Stimulated activated CD4-positive, alpha-beta T cell treated with anti-CD3 and anti-CD28 coated beads, TNF-alpha, amount 100 ng/mL, for 4 hours (primary cell): Measurements from ENCODE around the gene GALNT4.

Experiments
- DNase-seq, 3 experiments: peaks; one replicate each; pipeline ENCODE4 v3.0.0-alpha.2; 2020; ENCODE audit warnings: low read depth in 3 of 3

Gene GALNT4

DNA sequence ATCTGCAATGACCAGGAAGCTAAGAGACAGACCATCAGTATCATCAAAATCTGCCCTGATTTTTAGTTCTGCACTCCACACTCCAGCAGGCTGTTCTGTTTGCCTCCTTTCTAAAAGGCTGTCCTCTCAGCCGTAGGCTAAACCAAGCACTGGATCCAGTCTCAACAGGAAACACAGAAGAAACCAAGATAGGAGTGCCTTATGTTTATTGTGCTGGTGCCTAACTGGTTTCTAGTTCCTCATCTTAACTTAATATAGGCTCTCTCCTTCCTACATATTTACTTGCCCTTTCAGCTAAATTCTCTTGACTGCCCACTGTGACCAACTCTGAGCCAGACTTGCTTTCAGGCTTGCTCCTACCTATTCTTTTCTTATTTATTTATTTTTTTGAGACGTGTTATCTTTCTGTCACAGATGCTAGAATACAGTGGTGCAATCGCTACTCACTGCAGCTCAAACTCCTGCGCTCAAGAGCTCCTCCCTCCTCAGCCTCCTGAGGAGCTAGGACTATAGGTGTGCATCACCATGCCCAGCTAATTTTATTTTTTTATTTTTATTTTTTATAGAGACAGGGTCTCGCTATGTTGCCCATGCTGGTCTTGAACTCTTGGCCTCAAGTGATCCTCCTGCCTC lies 30.8 kb downstream of the GALNT4 start:
- no peak for DNase-seq

DNA sequence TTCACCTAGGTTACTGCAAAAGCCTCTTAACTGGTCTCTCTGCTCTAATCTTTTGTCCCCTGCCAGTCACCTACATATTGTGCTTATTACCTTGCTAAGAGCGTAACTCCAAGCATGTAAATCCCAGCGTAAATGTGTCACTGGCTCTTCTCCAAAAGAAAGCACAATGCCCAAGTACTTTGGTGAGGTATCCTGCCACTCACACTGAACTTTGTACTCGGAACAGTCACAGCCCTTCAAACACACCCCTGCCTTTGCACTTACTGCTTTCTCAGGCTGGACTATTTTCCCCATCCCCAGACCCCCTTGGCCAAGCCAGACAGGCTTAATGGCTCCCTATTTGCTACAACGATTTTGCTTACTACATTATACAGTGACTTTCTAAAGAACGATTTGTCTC lies 31.7 kb downstream of the GALNT4 start:
- DNase-seq = no peak

DNA sequence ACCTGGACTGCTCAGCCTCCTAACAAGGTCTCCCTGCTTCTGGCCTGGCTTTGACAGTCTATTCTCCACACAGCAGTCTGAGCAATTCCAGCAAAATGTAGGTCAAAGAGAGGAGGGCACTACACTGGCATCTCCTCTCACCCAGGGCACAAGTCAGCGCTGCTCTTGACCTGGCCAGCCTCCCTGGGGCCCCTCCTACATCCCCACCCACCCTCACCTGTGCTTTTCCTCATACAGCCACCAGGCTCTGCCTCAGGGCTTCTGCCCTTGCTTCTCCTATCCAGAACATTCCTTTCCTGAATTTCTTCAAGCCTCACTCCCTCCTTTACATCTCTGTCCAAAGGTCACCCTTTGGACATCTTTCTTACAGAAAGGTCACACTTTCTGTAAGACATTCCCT lies 33.7 kb downstream of the GALNT4 start:
- DNase-seq = no peak

DNA sequence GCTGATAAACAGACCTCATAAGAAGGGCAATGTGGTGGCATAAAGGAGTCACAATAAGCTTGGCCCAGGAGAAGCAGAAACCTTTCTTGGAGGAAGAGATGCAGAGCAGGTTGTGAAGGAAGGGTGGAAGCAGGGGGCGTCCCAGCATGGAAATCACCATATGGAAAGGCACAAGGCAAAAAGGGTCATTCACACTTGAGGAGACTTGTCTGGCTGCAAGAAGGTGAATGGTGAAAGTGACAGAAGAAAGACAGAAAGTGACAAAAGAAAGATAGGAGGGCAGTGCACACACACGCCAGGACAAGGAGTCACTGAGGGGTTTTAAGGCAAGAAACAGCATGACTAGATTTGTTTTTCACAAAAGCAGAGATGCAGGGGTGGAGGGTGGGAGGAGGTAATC lies 38.3 kb downstream of the GALNT4 start:
- DNase-seq = no peak

DNA sequence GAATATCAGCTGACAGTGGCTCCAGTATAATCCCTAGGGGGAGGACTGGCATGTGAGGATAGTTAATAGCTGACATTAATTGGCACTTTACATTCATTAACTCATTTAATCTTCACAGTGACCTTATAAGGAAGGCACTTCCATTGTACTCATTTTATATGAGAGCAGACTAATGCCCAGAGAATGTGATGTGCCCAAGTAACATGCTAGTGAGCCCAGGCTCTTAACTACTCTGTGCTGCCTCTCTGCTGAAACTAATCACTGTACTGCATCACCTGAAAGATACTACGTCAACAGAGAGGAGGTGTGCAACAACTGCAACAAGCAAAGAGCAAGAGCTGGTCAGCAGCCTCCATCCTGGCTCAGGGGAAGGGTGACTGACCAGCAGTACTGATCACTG lies 40.1 kb downstream of the GALNT4 start:
- no peak for DNase-seq

DNA sequence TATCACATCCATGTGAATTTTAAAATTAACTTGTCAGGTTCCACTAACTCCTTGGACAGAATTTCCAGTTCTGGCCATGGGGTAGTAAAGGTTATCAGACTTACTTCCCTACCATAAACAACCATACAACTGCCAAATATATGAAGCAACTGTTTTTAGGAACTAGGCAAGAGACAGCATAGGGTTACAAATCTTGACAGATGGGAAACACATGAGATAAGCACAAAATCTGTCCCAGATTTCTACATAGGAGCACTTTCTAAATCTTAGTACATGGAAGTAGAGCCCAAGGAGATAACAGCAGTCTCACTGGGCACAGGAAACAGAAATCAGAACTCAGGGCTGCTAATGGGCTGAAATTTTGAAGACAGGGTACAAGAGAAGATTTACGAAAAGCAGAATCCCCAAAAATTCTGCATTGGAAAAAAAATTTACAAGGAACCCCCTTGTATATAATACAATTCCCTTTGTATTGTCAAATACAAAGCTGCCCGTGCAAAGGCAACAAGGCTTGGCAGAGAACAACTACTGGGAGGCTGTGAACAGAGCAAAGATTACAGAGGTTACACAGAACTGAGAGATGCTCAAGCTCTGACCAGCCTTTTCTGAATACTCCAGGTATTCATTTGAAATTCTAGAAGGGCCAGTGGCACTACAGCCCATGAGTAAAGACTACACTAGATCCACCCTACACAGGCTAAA lies 43.2 kb downstream of the GALNT4 start:
- no peak for DNase-seq

DNA sequence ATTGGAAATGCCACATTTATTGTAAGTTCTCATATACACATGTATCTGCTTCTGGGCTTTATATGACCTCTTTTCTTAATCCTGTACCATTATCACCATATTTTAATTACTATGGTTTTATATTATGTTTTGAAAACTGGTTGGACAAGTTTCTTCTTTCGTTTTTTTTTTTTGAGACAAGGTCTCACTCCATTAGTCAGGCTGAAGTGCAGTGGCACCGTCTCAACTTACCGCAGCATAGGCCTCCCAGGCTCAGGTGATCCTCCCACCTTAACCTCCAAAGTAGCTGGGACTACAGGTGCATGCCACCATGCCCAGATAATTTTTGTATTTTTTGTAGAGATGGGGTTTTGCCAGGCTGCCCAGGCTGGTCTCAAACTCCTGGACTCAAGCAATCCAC lies 44.6 kb downstream of the GALNT4 start:
- no peak for DNase-seq

DNA sequence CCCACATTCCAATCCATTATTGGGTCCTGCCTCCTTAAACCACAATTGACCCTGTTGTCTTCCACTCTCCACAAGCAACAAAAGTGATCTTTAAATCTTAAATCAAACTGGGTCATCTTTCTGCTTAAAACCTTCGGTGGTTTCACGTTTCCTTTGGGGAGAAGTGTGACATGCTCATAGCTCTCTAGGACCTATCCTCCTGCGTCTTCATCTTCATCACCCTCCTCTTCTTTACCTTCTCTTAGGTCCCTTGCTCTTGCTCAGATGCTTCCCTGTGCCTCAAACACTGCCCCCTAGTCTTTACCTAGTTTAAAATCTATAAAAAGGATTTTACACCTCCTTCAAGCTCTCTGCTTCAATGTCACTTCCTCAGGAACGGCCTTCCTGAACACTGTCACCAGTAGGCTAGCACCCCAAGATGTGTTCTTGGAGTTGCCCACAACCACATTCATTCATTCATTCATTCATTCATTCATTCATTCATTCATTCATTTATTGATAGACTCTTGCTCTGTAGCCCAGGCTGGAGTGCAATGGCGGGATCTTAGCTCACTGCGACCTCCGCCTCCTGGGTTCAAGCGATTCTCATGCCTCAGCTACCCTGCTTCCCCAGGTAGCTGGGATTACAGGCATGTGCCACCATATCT lies 46.8 kb downstream of the GALNT4 start:
- no peak for DNase-seq

DNA sequence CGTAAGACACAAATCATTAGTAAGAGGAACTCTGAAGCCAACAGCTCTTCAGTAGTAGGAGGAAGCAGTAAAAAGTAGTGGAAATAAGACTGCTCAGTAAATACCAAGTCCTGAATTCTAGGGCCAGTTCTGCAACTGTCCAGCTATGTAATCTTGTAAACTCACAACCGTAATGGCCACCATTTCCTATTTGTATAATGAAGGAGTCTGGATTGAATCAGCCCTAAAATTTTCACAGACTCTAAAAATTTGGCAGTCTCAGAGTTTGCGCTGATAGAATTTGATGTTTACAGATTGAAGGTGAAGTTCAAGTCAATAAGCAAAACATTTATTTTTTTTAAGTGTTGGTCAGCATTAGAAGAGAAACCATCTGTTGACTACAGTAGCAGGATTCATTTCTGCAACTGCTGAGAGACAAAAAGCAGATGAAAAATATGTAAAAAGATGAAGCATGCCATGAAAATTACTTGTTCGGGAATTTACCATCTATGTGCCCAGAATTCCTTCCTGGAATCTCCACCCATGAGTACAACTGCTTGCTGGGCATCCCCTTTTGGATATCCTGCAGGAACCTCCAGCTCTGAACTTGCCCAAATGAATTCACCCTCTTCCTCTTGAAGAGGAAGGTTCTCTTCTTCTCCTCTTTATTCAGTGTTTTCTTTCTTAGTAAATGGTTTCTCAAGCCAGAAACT lies 47.5 kb downstream of the GALNT4 start:
- no peak for DNase-seq

DNA sequence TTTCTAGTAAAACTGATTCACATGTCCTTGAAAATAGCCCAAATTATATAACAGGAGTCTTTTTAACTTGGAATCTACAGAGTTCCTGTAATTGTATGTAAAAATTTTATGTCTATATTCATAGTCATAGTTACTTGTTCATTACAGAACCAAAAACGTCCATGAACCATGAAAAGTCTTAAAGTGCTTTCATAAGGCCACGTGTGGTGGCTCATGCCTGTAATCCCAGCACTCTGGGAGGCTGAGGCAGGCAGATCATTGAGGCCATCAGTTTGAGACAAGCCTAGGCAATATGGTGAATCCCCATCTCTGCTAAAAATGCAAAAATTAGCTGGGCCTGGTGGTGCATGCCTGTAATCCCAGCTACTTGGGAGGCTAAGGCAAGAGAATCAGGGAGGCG lies 48.4 kb downstream of the GALNT4 start:
- DNase-seq = no peak

DNA sequence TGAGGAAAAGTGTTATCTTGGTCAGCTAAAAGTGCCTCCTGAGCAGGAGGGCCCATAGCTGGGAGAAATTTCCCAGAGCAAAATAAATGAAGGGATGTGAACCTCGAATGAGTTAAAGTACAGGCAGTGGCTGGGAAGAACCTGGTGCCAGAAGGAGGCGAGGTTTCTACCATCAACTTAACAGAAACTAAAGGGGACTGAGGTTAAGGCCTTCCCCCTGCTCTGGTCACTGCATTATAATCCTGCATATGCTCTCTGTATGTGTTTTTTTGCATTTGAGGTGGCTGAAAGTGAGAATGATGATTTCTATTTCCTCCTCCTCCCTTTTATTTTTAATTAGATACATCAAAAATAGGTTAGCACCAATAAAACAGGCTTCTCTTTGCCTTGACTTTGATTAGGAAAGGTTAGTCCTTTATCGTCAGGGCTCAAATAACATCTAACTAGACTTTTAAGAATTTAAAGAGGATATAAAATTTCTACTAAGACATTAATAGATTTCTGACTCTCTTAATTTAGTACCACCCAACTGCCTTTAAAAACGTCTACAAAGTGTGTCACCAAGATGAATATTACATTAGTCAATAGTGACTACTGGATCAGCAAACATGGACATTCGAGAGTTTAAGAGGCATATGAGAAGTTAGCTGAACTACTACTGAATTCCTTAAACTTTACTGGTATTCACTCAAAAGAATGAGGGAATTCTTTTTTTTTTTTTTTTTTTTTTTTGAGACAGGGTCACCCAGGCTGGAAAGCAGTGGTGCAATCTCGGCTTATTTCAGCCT lies 49.2 kb downstream of the GALNT4 start:
- DNase-seq = no peak

DNA sequence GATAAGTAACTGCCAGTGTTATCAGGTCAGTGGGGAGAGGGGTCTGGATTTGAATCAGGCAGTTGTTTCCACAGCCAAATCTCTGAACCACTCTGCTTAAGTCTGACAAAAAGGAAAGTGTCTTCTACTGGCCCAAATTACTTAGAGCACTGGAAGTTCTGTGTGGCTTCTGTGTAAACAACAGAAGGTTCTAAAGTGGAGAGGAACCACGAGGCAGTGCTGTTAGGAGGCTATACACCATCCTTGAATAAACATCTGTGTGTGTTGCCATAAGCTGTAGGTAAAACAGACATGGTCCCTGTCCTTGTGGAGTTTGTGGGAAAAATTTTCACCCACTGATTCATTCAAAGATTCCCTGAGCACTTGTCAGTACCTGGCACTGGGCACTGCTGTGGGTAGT lies 50.0 kb downstream of the GALNT4 start:
- DNase-seq = no peak
